Choroid plexus epithelial cell (primary cell): Measurements from ENCODE around the gene GPR137B.
"Not testable (repeated sequence)": the region's sequence is repeated elsewhere in the genome, so short reads cannot be mapped to it uniquely, and the experiment has no call there.

Experiments used
- DNase-seq: peaks from one replicate; pipeline ENCODE4 v3.0.0-alpha.2; 2010; ENCODE audit warnings: low read depth
- H3K4me3 ChIP-seq: 2 replicates; pipeline ENCODE4 v1.5.1; 2011; ENCODE audit warnings: low read depth, mild to moderate bottlenecking, control low read depth, low read length, moderate library complexity
- CTCF ChIP-seq: conservative IDR thresholded peaks from 2 replicates; pipeline ENCODE4 v1.5.1; 2011; ENCODE audit warnings: low read depth, mild to moderate bottlenecking, control low read depth, inconsistent platforms, low read length, moderate library complexity

Gene GPR137B

GRCh38 chr1:236142253-236143103 is at the start of gene GPR137B:
GPR137B (plus strand) TSS chr1:236142539; CDS start chr1:236142623, 84 bp downstream.
- H3K4me3 ChIP-seq = peak within 1 kb of the TSS; percentile 65
- DNase-seq = peak; percentile 62
- TF ChIP-seq CTCF = no peak

GRCh38 chr1:236092899-236093298 is 49.4 kb upstream of the GPR137B start:
- DNase-seq = no peak
- H3K4me3 ChIP-seq = no peak overlapping the region
- no peak for TF ChIP-seq CTCF

GRCh38 chr1:236095705-236096520 is 46.4 kb upstream of the GPR137B start:
- no peak overlapping the region for H3K4me3 ChIP-seq
- DNase-seq = no peak
- no peak for TF ChIP-seq CTCF

GRCh38 chr1:236096660-236097482 is 45.5 kb upstream of the GPR137B start:
- peak; percentile 89 for DNase-seq
- not testable (repeated sequence) for H3K4me3 ChIP-seq

GRCh38 chr1:236098267-236098666 is 44.1 kb upstream of the GPR137B start:
- no peak overlapping the region for H3K4me3 ChIP-seq
- DNase-seq = no peak
- TF ChIP-seq CTCF = no peak

GRCh38 chr1:236099355-236099974 is 42.9 kb upstream of the GPR137B start:
- TF ChIP-seq CTCF = no peak
- peak; percentile 24 for DNase-seq
- no peak overlapping the region for H3K4me3 ChIP-seq
